Astrocyte (in vitro differentiated cells and primary cell): ENCODE data around the gene MYCN.

ENCODE experiments used
- CTCF ChIP-seq: IDR thresholded peaks from 2 replicates; pipeline ENCODE4 v1.5.1; 2011; ENCODE audit warnings: low read depth, mild to moderate bottlenecking, inconsistent platforms, low read length, moderate library complexity; ENCODE audit not compliant: insufficient read depth
- EZH2 ChIP-seq: IDR thresholded peaks from 2 replicates; pipeline ENCODE4 v1.6.1; 2012; ENCODE audit warnings: mild to moderate bottlenecking, low read length, inconsistent platforms; ENCODE audit not compliant: insufficient read depth

GRCh38 chr2:15990151-15991101, 50.1 kb downstream of the MYCN start:
- TF ChIP-seq CTCF (no peak), EZH2 (no peak)
